Fibroblast of lung (primary cell): Measurements from ENCODE around the gene SFSWAP.

ENCODE experiments used
- EZH2 ChIP-seq: IDR thresholded peaks from 2 replicates; pipeline ENCODE4 v1.5.1; 2012; ENCODE audit warnings: low read length, control low read depth, mild to moderate bottlenecking; ENCODE audit errors: missing control alignments
- TF ChIP-seq, protein P1 (sequence below), 2 donors: IDR thresholded peaks in 1 of 2; conservative IDR thresholded peaks in 1 of 2; 1 replicate in 1 of 2; 2 replicates in 1 of 2; pipeline ENCODE4 v1.5.1; 2011 to 2012; ENCODE audit warnings: low read length in 2 of 2, control low read depth in 1 of 2, inconsistent platforms in 1 of 2, low read depth in 1 of 2, mild to moderate bottlenecking in 1 of 2

- TF ChIP-seq, protein P1, sequence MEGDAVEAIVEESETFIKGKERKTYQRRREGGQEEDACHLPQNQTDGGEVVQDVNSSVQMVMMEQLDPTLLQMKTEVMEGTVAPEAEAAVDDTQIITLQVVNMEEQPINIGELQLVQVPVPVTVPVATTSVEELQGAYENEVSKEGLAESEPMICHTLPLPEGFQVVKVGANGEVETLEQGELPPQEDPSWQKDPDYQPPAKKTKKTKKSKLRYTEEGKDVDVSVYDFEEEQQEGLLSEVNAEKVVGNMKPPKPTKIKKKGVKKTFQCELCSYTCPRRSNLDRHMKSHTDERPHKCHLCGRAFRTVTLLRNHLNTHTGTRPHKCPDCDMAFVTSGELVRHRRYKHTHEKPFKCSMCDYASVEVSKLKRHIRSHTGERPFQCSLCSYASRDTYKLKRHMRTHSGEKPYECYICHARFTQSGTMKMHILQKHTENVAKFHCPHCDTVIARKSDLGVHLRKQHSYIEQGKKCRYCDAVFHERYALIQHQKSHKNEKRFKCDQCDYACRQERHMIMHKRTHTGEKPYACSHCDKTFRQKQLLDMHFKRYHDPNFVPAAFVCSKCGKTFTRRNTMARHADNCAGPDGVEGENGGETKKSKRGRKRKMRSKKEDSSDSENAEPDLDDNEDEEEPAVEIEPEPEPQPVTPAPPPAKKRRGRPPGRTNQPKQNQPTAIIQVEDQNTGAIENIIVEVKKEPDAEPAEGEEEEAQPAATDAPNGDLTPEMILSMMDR (conservative IDR thresholded peaks at IDR 0.05 in 1 of 2, IDR thresholded peaks at IDR 0.05 in 1 of 2; ENCODE audit: low read depth in 1 of 2, low read length in 2 of 2), result peak in 1 of 2 donors; percentile 38
- TF ChIP-seq EZH2, result no peak
Measured at GRCh38 chr12:131755305-131756113, 44.6 kb downstream of the SFSWAP start.
